HG03025 (cell line): ENCODE results near the gene USP17L30.
"Not testable (repeated sequence)": the region's sequence is repeated elsewhere in the genome, so short reads cannot be mapped to it uniquely, and the experiment has no call there.

Experiments used
- ATAC-seq: cut with Tn5 transposase; IDR thresholded peaks from one replicate; pipeline ENCODE4 v1.9.1; 2021; ENCODE audit warnings: mild to moderate bottlenecking, moderate library complexity; ENCODE audit not compliant: unreplicated experiment, low FRiP score

The USP17L30 gene

GRCh38 chr4:9362829-9363228 is at the start of gene USP17L30:
Gene USP17L30 (plus strand): TSS chr4:9363129. CDS start chr4:9363129, 0 bp downstream.
- not testable (repeated sequence) for ATAC-seq

GRCh38 chr4:9324191-9324590 is 38.7 kb upstream of the USP17L30 start:
- ATAC-seq = not testable (repeated sequence)

- not testable (repeated sequence) for ATAC-seq
These were observed 38.1 kb upstream of the USP17L30 start, which contains the start of gene USP17L24 for GRCh38 chr4:9324865-9325264. Gene USP17L24 (plus strand): TSS chr4:9325165. CDS start chr4:9325165, 0 bp downstream.

- ATAC-seq = not testable (repeated sequence)
These were observed 33.3 kb upstream of the USP17L30 start, which contains the start of gene USP17L25 for GRCh38 chr4:9329611-9330010. Gene USP17L25 (plus strand): TSS chr4:9329911. CDS start chr4:9329911, 0 bp downstream.

GRCh38 chr4:9334358-9334757 is 28.6 kb upstream of the USP17L30 start, which contains the start of gene USP17L26:
Gene USP17L26 (plus strand): TSS chr4:9334658. CDS start chr4:9334658, 0 bp downstream.
- not testable (repeated sequence) for ATAC-seq

- not testable (repeated sequence) for ATAC-seq
These were observed 23.8 kb upstream of the USP17L30 start, which contains the start of gene USP17L5 for GRCh38 chr4:9339103-9339502. Gene USP17L5 (plus strand): TSS chr4:9339403. CDS start chr4:9339403, 0 bp downstream.

- ATAC-seq = not testable (repeated sequence)
These were observed 19.1 kb upstream of the USP17L30 start, which contains the start of gene USP17L27 for GRCh38 chr4:9343848-9344247. Gene USP17L27 (plus strand): TSS chr4:9344148. CDS start chr4:9344148, 0 bp downstream.

GRCh38 chr4:9348593-9348992 is 14.3 kb upstream of the USP17L30 start, which contains the start of gene USP17L28:
Gene USP17L28 (plus strand): TSS chr4:9348893. CDS start chr4:9348893, 0 bp downstream.
- ATAC-seq = not testable (repeated sequence)

- ATAC-seq = not testable (repeated sequence)
These were observed 12.1 kb upstream of the USP17L30 start for GRCh38 chr4:9350866-9351265.

GRCh38 chr4:9353338-9353737 is 9.6 kb upstream of the USP17L30 start, which contains the start of gene USP17L29:
Gene USP17L29 (plus strand): TSS chr4:9353638. CDS start chr4:9353638, 0 bp downstream.
- ATAC-seq = not testable (repeated sequence)

GRCh38 chr4:9379881-9380280 is 17.0 kb downstream of the USP17L30 start:
- ATAC-seq = not testable (repeated sequence)

GRCh38 chr4:9381012-9381534 is 18.1 kb downstream of the USP17L30 start:
- ATAC-seq = not testable (repeated sequence)

GRCh38 chr4:9384126-9384525 is 21.2 kb downstream of the USP17L30 start:
- no peak for ATAC-seq

GRCh38 chr4:9389001-9389400 is 26.1 kb downstream of the USP17L30 start:
- ATAC-seq = not testable (repeated sequence)

GRCh38 chr4:9405774-9406173 is 42.8 kb downstream of the USP17L30 start:
- ATAC-seq = not testable (repeated sequence)

GRCh38 chr4:9406491-9406890 is 43.6 kb downstream of the USP17L30 start:
- ATAC-seq = not testable (repeated sequence)

- ATAC-seq = no peak
These were observed 46.9 kb downstream of the USP17L30 start for GRCh38 chr4:9409793-9410192.
